SK-N-SH (cell line): ENCODE results near the gene INPP5K. TPM values are rescaled to one million over a fixed set of nuclear protein-coding genes. Genes with fewer than 3 reads are reported as not detected.

Source experiments
- CTCF ChIA-PET: fragments of 300-600, 350-600 bp; formaldehyde crosslinking; extraction: SDS; loops from one replicate; lab custom pipeline; 2021; lab: Yijun Ruan, JAX
- POLR2A ChIA-PET: fragments of 350-600 bp; sonication (Branson Sonifier 250); formaldehyde crosslinking; extraction: SDS; loops from one replicate; lab custom pipeline; 2020; ENCODE audit warnings: antibody characterized with exemption, inconsistent platforms; lab: Yijun Ruan, JAX
- DNase-seq: peaks from one replicate; pipeline ENCODE4 v3.0.0; 2012
- H2AFZ ChIP-seq: fragments of 200-600 bp; sonication (generic); 2 replicates; pipeline ENCODE4 v1.8.1; 2016; ENCODE audit warnings: antibody characterized with exemption, mild to moderate bottlenecking, low read depth
- H3F3A ChIP-seq: fragments of 200-600 bp; sonication (generic); replicated peaks from 2 replicates; pipeline ENCODE3; 2016; ENCODE audit warnings: antibody characterized with exemption, mild to moderate bottlenecking; ENCODE audit not compliant: insufficient read depth
- H3K27ac ChIP-seq, 2 experiments: fragments of 200-500 bp in 1 of 2; fragments of 200-600 bp in 1 of 2; sonication (Bioruptor generic) in 1 of 2; sonication (generic), shearing (Covaris generic) in 1 of 2; 2 replicates each; pipeline versions ENCODE4 v1.5.1 to v1.6.1; 2014 to 2016; ENCODE audit warnings: low read depth in 2 of 2, inconsistent platforms in 1 of 2, low read length in 1 of 2, mild to moderate bottlenecking in 1 of 2, mixed read lengths in 1 of 2
- H3K27me3 ChIP-seq: fragments of 200-600 bp; sonication (generic), shearing (Covaris generic); 2 replicates; pipeline ENCODE4 v1.6.1; 2016; ENCODE audit warnings: mixed run types; ENCODE audit not compliant: insufficient read depth
- H3K36me3 ChIP-seq, 2 experiments: fragments of 200-500 bp in 1 of 2; fragments of 200-600 bp in 1 of 2; sonication (Bioruptor generic) in 1 of 2; sonication (generic) in 1 of 2; replicated peaks in 1 of 2; 2 replicates each; pipeline versions ENCODE3 to v1.5.1; 2014 to 2016; ENCODE audit warnings: low read length in 1 of 2, mild to moderate bottlenecking in 1 of 2; ENCODE audit not compliant: insufficient read depth in 2 of 2, control insufficient read depth in 1 of 2
- H3K4me1 ChIP-seq, 2 experiments: fragments of 200-500 bp in 1 of 2; fragments of 200-600 bp in 1 of 2; sonication (Bioruptor generic) in 1 of 2; sonication (generic), shearing (Covaris generic) in 1 of 2; 2 replicates each; pipeline versions ENCODE4 v1.5.1 to v1.6.1; 2014 to 2016; ENCODE audit warnings: low read depth in 1 of 2, low read length in 1 of 2, mixed run types in 1 of 2; ENCODE audit not compliant: insufficient read depth in 2 of 2, control insufficient read depth in 1 of 2
- H3K4me2 ChIP-seq: fragments of 200-600 bp; sonication (generic), shearing (Covaris generic); 2 replicates; pipeline ENCODE4 v1.6.1; 2017; ENCODE audit warnings: mixed run types
- H3K4me3 ChIP-seq, 2 experiments: fragments of 200-500 bp in 1 of 2; fragments of 200-600 bp in 1 of 2; sonication (Bioruptor generic) in 1 of 2; sonication (generic), shearing (Covaris generic) in 1 of 2; 2 replicates each; pipeline versions ENCODE4 v1.5.1 to v1.8.1; 2014 to 2016; ENCODE audit warnings: low read depth in 2 of 2, inconsistent platforms in 1 of 2, low read length in 1 of 2, mild to moderate bottlenecking in 1 of 2, mixed read lengths in 1 of 2, moderate library complexity in 1 of 2
- H3K79me2 ChIP-seq: fragments of 200-600 bp; sonication (generic); 2 replicates; pipeline ENCODE4 v1.8.1; 2017; ENCODE audit warnings: mild to moderate bottlenecking; ENCODE audit not compliant: insufficient read depth
- H3K9ac ChIP-seq: fragments of 200-600 bp; sonication (generic); 2 replicates; pipeline ENCODE4 v1.6.1; 2017; ENCODE audit warnings: mixed run types
- H3K9me2 ChIP-seq: fragments of 200-600 bp; sonication (generic); 2 replicates; pipeline ENCODE4 v1.6.1; 2017; ENCODE audit warnings: mixed run types
- H3K9me3 ChIP-seq: fragments of 200-600 bp; sonication (generic); 2 replicates; pipeline ENCODE4 v1.6.1; 2017; ENCODE audit warnings: mixed run types, mild to moderate bottlenecking, moderate library complexity
- H4K20me1 ChIP-seq: fragments of 200-600 bp; sonication (generic); 2 replicates; pipeline ENCODE4 v1.6.1; 2017; ENCODE audit warnings: mild to moderate bottlenecking, mixed run types; ENCODE audit not compliant: insufficient read depth
- CTCF ChIP-seq: fragments of 200-600 bp; sonication (generic); IDR thresholded peaks from 2 replicates; pipeline ENCODE4 v1.6.1; 2017; ENCODE audit warnings: antibody characterized with exemption, mild to moderate bottlenecking, moderate library complexity
- EZH2phosphoT487 ChIP-seq: fragments of 200-600 bp; sonication (generic); IDR thresholded peaks from 2 replicates; pipeline ENCODE4 v1.6.1; 2017; ENCODE audit warnings: low read depth, mixed run types, mild to moderate bottlenecking, antibody characterized with exemption, moderate library complexity, borderline replicate concordance
- FOSL2 ChIP-seq: IDR thresholded peaks from 2 replicates; pipeline ENCODE4 v1.4.0; 2012; ENCODE audit warnings: low read depth, mild to moderate bottlenecking, moderate library complexity, borderline replicate concordance
- IRF3 ChIP-seq: fragments of 150-350 bp; IDR thresholded peaks from 2 replicates; pipeline ENCODE4 v1.6.1; 2016; ENCODE audit warnings: mild to moderate bottlenecking, low read depth, low read length
- JUND ChIP-seq: IDR thresholded peaks from 2 replicates; pipeline ENCODE4 v1.4.0; 2012
- MXI1 ChIP-seq: IDR thresholded peaks from 2 replicates; pipeline ENCODE4 v1.6.1; 2012; ENCODE audit warnings: mild to moderate bottlenecking, low read depth, low read length, improper control_type of control experiment
- NRF1 ChIP-seq: IDR thresholded peaks from 2 replicates; pipeline ENCODE4 v1.6.1; 2012; ENCODE audit warnings: low read depth, mild to moderate bottlenecking, low read length
- PBX3 ChIP-seq: IDR thresholded peaks from 2 replicates; pipeline ENCODE4; 2012
- POLR2AphosphoS5 ChIP-seq: IDR thresholded peaks from 2 replicates; pipeline ENCODE4 v1.6.1; 2012; ENCODE audit warnings: low read depth, low read length
- SIN3A ChIP-seq: IDR thresholded peaks from 2 replicates; pipeline ENCODE4 v1.6.1; 2012; ENCODE audit warnings: low read depth, mild to moderate bottlenecking, low read length, moderate library complexity, borderline replicate concordance
- SMC3 ChIP-seq: IDR thresholded peaks from 2 replicates; pipeline ENCODE4 v1.6.1; 2012; ENCODE audit warnings: low read depth, low read length, improper control_type of control experiment
- TAF1 ChIP-seq: IDR thresholded peaks from 2 replicates; pipeline ENCODE4 v1.6.1; 2012; ENCODE audit warnings: low read depth, mild to moderate bottlenecking, low read length, moderate library complexity, borderline replicate concordance
- TEAD4 ChIP-seq: IDR thresholded peaks from 2 replicates; pipeline ENCODE4 v1.4.0; 2012; ENCODE audit warnings: mild to moderate bottlenecking, borderline replicate concordance; ENCODE audit not compliant: insufficient read depth
- WGBS: methylation state at CpG from one replicate; pipeline ENCODE4 v1.1.6; 2017; ENCODE audit warnings: low lambda C conversion rate; 5-methylcytosine and 5-hydroxymethylcytosine counted together
- polyA plus RNA-seq, 3 experiments: library from polyadenylated mRNA; depleted of rRNA; stranded (reverse); fragments of >200 nt; gene quantifications; 2 replicates each; pipeline ENCODE4 v1.2.3, GENCODE V29; 2012
- TF ChIP-seq, protein P1 (sequence below): IDR thresholded peaks from 2 replicates; pipeline ENCODE4 v1.4.0; 2012; ENCODE audit warnings: low read depth, borderline replicate concordance

The INPP5K gene
- polyA plus RNA-seq, 1 of the 3 experiments (the other 2 are of a cell fraction): 26.2 TPM

DNA sequence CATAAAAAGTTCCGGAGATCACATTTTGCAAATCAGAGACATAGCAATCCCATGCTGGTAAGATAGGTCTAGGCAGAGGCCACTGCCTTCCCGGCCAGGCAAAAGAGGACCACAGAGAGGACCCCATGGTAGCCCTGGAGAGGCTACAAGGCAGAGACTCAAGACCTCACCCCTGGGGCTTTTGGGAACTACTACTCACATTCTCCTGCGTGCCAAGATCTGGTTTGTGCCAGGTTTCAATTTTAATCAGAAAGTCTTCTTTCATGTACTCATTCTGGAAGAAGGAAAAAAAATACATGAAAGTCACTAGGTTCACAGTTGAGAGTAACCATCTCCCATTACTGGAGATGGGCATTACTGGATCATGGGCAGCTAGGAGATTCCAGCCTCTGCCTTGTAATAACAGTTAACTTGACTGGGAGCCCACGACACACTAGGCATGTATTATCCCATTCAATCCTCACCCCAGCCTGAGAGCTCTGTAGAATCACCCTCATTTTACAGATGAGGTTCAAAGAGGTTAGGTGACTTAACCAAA lies 25.0 kb upstream of the INPP5K start (continued):
- TF ChIP-seq POLR2AphosphoS5 (no peak), MXI1 (no peak), JUND (no peak)
- TF ChIP-seq, all 33 proteins: peak for 0

GRCh38 chr17:1539811-1540210 lies 23.4 kb upstream of the INPP5K start:
- Histone ChIP-seq H3K27me3 (no peaks in the 10 kb centered on the region), H3F3A (no peaks in the 10 kb centered on the region), H3K36me3 (peaks cover 45 to 64% of the 10 kb centered on the region in 2 experiments), H3K9me3 (no peaks in the 10 kb centered on the region), H3K9ac (no peak overlapping the region), H3K4me1 (no peaks in the 10 kb centered on the region), H3K4me3 (no peak overlapping the region), H2AFZ (no peak overlapping the region), H4K20me1 (no peaks in the 10 kb centered on the region), H3K27ac (no peak overlapping the region), H3K79me2 (0 out of 2 replicates have a peak, but pooled peaks cover 5% of the 10 kb centered on the region), H3K9me2 (no peaks in the 10 kb centered on the region), H3K4me2 (no peak overlapping the region)
- DNase-seq: no peak
- CTCF ChIA-PET: no interaction called here
- no peak for TF ChIP-seq PBX3
- TF ChIP-seq FOSL2: no peak
- TF ChIP-seq IRF3: no peak
- no peak for TF ChIP-seq SIN3A
- no peak for TF ChIP-seq EZH2phosphoT487
- no peak for TF ChIP-seq TAF1
- TF ChIP-seq TEAD4: no peak
- no peak for TF ChIP-seq NRF1
- no peak for TF ChIP-seq CTCF
- TF ChIP-seq, protein P1, sequence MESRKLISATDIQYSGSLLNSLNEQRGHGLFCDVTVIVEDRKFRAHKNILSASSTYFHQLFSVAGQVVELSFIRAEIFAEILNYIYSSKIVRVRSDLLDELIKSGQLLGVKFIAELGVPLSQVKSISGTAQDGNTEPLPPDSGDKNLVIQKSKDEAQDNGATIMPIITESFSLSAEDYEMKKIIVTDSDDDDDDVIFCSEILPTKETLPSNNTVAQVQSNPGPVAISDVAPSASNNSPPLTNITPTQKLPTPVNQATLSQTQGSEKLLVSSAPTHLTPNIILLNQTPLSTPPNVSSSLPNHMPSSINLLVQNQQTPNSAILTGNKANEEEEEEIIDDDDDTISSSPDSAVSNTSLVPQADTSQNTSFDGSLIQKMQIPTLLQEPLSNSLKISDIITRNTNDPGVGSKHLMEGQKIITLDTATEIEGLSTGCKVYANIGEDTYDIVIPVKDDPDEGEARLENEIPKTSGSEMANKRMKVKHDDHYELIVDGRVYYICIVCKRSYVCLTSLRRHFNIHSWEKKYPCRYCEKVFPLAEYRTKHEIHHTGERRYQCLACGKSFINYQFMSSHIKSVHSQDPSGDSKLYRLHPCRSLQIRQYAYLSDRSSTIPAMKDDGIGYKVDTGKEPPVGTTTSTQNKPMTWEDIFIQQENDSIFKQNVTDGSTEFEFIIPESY: no peak
- TF ChIP-seq SMC3: no peak
- TF ChIP-seq MXI1: no peak
- 90% methylated on average over 15 of the region's 15 CpGs for WGBS
- POLR2A ChIA-PET: no interaction called here
